K562 (cell line): ENCODE data around the gene SH3BP5L. TPM values are rescaled to one million over a fixed set of nuclear protein-coding genes. Genes with fewer than 3 reads are reported as not detected.
A peak's percentile ranks its signal among the peaks of the same experiment; 100 is the strongest.

Source experiments
- ARID1B ChIP-seq: fragments of 450-650 bp; IDR thresholded peaks from 2 replicates; pipeline ENCODE4 v1.6.1; 2016; ENCODE audit warnings: antibody characterized with exemption, mild to moderate bottlenecking, inconsistent platforms
- GTF2A2 ChIP-seq: IDR thresholded peaks from 2 replicates; pipeline ENCODE4 v1.6.1; 2016; ENCODE audit warnings: mild to moderate bottlenecking, missing genetic modification characterization, missing compliant biosample characterization
- GTF2E2 ChIP-seq: fragments of 200-800 bp; sonication (Bioruptor generic); IDR thresholded peaks from 2 replicates; pipeline ENCODE4 v1.6.1; 2016; ENCODE audit warnings: missing genetic modification characterization, missing compliant biosample characterization
- POLR2H ChIP-seq: IDR thresholded peaks from 2 replicates; pipeline ENCODE4 v1.6.1; 2016; ENCODE audit warnings: missing genetic modification characterization, low read depth, mild to moderate bottlenecking, control low read depth, missing compliant biosample characterization, moderate library complexity
- PRMT5 ChIP-seq: sonication (generic); formaldehyde crosslinking; IDR thresholded peaks from 2 replicates; pipeline ENCODE4 v1.5.0; 2020; ENCODE audit warnings: missing genetic modification reagents
- TARDBP ChIP-seq: fragments of 450-650 bp; IDR thresholded peaks from 2 replicates; pipeline ENCODE4 v1.6.1; 2016
- UBTF ChIP-seq, 2 experiments: IDR thresholded peaks; 2 replicates each; pipeline ENCODE4 v1.6.1; 2012; ENCODE audit warnings: improper control_type of control experiment in 2 of 2, low read depth in 2 of 2, low read length in 2 of 2, borderline replicate concordance in 1 of 2
- ZNF124 ChIP-seq: sonication (generic); formaldehyde crosslinking; IDR thresholded peaks from 2 replicates; pipeline ENCODE4 v1.8.1; 2022; ENCODE audit warnings: missing genetic modification reagents
- ZNF41 ChIP-seq: fragments of 250-450 bp; sonication (Bioruptor Pico); conservative IDR thresholded peaks from 2 replicates; pipeline ENCODE4 v1.4.0; 2020; ENCODE audit warnings: mild to moderate bottlenecking
- ZNF695 ChIP-seq: fragments of 450-650 bp; formaldehyde crosslinking; IDR thresholded peaks from 2 replicates; pipeline ENCODE4 v1.4.0; 2020; ENCODE audit warnings: mild to moderate bottlenecking, moderate library complexity
- ZNF766 ChIP-seq: fragments of 200-800 bp; sonication (Bioruptor generic); conservative IDR thresholded peaks from 2 replicates; pipeline ENCODE4 v1.6.1; 2016; ENCODE audit warnings: missing genetic modification characterization, missing compliant biosample characterization
- polyA plus RNA-seq, 8 experiments: library from polyadenylated mRNA; depleted of rRNA in 4 of 8; stranded (reverse) in 5 of 8; unstranded in 3 of 8; fragments of >200 nt; fragmentation: Nextera tagmentation in 2 of 8; fragmentation: Illumina TruSeq in 1 of 8; extraction: Ambion mirVana in 2 of 8; extraction: Trizol in 1 of 8; gene quantifications; 2 replicates each; pipeline versions ENCODE4 v1.2.1 to v1.2.3, GENCODE V29; 2011 to 2014; ENCODE audit warnings: inconsistent platforms in 1 of 8, missing spikeins in 1 of 8
- total RNA-seq, 7 experiments: library from RNA; depleted of rRNA in 6 of 7; stranded (reverse); fragments of >200 nt in 6 of 7; fragmentation: Illumina TruSeq in 2 of 7; extraction: Trizol in 2 of 7; gene quantifications; 2 replicates each; pipeline versions ENCODE4 v1.2.1 to v1.2.3, GENCODE V29; 2011 to 2021; ENCODE audit warnings: low replicate concordance in 1 of 7
- TF ChIP-seq, protein P1 (sequence below): conservative IDR thresholded peaks from 2 replicates; pipeline ENCODE4 v1.6.1; 2011; ENCODE audit warnings: low read depth, mild to moderate bottlenecking, low read length; ENCODE audit not compliant: control insufficient read depth
- TF ChIP-seq, protein P2 (sequence below), 2 experiments: fragments of 450-650 bp in 1 of 2; IDR thresholded peaks; 2 replicates each; pipeline ENCODE4 v1.6.1; 2011 to 2017; ENCODE audit warnings: low read depth in 2 of 2, antibody characterized with exemption in 1 of 2, borderline replicate concordance in 1 of 2, low read length in 1 of 2, mild to moderate bottlenecking in 1 of 2, mixed read lengths in 1 of 2; ENCODE audit not compliant: control insufficient read depth in 1 of 2
- TF ChIP-seq, protein P3 (sequence below): sonication (generic); formaldehyde crosslinking; IDR thresholded peaks from 2 replicates; pipeline ENCODE4 v1.8.1; 2023; ENCODE audit warnings: missing genetic modification reagents, mild to moderate bottlenecking, borderline replicate concordance

The SH3BP5L gene
- total and polyA plus RNA-seq, 9 of the 15 experiments (the other 6 are each of a cell fraction or from before 2014, with no cell fraction given), result 1.9 to 26.5 (median 15.8) TPM

DNA sequence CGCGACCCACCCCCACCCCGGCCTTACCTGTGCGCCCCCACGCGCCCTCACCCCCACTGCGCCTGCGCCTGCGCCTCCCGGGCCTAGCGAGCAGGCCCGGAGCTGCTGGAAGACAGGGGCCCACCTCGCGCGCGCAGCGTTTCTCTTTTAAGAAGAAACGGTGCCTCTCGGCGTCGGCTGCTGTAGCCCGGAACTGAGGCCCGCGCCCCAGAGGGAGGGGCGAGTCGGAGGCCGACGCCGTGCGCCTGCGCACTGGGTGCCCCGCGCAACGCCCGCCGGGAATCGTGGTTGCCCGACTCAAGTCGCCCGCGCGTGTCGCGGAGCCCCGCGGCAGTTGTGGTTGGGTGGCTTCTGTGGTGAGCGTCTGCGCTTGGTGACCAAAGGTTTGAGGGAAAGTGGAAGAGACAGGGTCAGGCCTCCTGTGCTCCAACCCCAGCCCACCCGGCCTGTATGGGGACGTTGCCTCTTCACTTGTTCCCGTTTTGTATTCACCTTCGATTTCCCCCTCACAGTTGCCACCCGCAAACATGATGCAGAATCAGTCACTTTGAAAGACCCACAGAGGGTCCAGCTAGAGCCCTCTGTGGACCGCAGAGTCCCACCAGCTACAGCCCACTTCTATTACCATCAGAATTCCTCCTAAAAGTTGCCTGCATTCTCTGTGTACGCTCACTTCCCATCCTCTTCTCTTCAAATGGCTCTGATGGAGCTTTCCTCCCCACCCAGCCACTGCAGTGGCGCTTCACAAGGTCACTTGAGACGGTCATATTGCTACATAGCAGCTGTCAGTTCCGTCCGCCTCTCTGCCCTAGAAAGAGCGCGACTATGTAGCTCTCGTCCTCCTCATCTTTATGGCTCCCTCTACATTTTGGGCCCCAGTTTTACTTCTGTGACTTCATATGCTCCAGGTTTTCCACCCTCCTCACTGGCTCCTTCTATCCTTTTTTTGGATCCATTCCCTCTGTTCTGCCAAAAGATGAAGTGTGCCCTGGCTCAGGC lies 33.5 kb upstream of the SH3BP5L start, which contains the start of gene ZNF692 (continued):
- TF ChIP-seq ZNF41 (CRISPR knock-in tag) (no peak), ARID1B (peak; percentile 26; the same call in 1 of the 2 replicates), GTF2A2 (tag) (no peak), ZNF124 (CRISPR knock-in tag) (no peak), ZNF695 (CRISPR knock-in tag) (no peak), PRMT5 (CRISPR knock-in tag) (no peak), UBTF (IDR thresholded peaks at IDR 0.05; ENCODE audit: borderline replicate concordance in 1 of 2, low read depth in 2 of 2, low read length in 2 of 2) (no peak), ZNF766 (CRISPR knock-in tag) (peak; percentile 64), GTF2E2 (tag) (peak; percentile 48; the same call in 1 of the 2 replicates), POLR2H (tag) (peak; percentile 86), TARDBP (0 out of 2 replicates have a peak, but pooled peaks have one; percentile 31)
- TF ChIP-seq, protein P1, sequence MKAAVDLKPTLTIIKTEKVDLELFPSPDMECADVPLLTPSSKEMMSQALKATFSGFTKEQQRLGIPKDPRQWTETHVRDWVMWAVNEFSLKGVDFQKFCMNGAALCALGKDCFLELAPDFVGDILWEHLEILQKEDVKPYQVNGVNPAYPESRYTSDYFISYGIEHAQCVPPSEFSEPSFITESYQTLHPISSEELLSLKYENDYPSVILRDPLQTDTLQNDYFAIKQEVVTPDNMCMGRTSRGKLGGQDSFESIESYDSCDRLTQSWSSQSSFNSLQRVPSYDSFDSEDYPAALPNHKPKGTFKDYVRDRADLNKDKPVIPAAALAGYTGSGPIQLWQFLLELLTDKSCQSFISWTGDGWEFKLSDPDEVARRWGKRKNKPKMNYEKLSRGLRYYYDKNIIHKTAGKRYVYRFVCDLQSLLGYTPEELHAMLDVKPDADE, result peak; percentile 63; the same call in 1 of the 2 replicates
- TF ChIP-seq, protein P2, sequence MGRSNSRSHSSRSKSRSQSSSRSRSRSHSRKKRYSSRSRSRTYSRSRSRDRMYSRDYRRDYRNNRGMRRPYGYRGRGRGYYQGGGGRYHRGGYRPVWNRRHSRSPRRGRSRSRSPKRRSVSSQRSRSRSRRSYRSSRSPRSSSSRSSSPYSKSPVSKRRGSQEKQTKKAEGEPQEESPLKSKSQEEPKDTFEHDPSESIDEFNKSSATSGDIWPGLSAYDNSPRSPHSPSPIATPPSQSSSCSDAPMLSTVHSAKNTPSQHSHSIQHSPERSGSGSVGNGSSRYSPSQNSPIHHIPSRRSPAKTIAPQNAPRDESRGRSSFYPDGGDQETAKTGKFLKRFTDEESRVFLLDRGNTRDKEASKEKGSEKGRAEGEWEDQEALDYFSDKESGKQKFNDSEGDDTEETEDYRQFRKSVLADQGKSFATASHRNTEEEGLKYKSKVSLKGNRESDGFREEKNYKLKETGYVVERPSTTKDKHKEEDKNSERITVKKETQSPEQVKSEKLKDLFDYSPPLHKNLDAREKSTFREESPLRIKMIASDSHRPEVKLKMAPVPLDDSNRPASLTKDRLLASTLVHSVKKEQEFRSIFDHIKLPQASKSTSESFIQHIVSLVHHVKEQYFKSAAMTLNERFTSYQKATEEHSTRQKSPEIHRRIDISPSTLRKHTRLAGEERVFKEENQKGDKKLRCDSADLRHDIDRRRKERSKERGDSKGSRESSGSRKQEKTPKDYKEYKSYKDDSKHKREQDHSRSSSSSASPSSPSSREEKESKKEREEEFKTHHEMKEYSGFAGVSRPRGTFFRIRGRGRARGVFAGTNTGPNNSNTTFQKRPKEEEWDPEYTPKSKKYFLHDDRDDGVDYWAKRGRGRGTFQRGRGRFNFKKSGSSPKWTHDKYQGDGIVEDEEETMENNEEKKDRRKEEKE (IDR thresholded peaks at IDR 0.05; ENCODE audit: borderline replicate concordance in 1 of 2, control insufficient read depth in 1 of 2, low read depth in 2 of 2, low read length in 1 of 2), result peak in 1 of 2 experiments; percentile 45; a peak in 1 of 4 replicates
- TF ChIP-seq, protein P3, sequence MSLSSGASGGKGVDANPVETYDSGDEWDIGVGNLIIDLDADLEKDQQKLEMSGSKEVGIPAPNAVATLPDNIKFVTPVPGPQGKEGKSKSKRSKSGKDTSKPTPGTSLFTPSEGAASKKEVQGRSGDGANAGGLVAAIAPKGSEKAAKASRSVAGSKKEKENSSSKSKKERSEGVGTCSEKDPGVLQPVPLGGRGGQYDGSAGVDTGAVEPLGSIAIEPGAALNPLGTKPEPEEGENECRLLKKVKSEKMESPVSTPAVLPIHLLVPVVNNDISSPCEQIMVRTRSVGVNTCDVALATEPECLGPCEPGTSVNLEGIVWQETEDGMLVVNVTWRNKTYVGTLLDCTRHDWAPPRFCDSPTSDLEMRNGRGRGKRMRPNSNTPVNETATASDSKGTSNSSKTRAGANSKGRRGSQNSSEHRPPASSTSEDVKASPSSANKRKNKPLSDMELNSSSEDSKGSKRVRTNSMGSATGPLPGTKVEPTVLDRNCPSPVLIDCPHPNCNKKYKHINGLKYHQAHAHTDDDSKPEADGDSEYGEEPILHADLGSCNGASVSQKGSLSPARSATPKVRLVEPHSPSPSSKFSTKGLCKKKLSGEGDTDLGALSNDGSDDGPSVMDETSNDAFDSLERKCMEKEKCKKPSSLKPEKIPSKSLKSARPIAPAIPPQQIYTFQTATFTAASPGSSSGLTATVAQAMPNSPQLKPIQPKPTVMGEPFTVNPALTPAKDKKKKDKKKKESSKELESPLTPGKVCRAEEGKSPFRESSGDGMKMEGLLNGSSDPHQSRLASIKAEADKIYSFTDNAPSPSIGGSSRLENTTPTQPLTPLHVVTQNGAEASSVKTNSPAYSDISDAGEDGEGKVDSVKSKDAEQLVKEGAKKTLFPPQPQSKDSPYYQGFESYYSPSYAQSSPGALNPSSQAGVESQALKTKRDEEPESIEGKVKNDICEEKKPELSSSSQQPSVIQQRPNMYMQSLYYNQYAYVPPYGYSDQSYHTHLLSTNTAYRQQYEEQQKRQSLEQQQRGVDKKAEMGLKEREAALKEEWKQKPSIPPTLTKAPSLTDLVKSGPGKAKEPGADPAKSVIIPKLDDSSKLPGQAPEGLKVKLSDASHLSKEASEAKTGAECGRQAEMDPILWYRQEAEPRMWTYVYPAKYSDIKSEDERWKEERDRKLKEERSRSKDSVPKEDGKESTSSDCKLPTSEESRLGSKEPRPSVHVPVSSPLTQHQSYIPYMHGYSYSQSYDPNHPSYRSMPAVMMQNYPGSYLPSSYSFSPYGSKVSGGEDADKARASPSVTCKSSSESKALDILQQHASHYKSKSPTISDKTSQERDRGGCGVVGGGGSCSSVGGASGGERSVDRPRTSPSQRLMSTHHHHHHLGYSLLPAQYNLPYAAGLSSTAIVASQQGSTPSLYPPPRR (CRISPR knock-in tag), result no peak
